HG02885 (cell line): Measurements from ENCODE around the gene MLPH.

ENCODE experiments used
- ATAC-seq: cut with Tn5 transposase; IDR thresholded peaks from one replicate; pipeline ENCODE4 v1.9.1; 2021; ENCODE audit warnings: mild to moderate bottlenecking; ENCODE audit not compliant: unreplicated experiment, poor library complexity

The MLPH gene

DNA sequence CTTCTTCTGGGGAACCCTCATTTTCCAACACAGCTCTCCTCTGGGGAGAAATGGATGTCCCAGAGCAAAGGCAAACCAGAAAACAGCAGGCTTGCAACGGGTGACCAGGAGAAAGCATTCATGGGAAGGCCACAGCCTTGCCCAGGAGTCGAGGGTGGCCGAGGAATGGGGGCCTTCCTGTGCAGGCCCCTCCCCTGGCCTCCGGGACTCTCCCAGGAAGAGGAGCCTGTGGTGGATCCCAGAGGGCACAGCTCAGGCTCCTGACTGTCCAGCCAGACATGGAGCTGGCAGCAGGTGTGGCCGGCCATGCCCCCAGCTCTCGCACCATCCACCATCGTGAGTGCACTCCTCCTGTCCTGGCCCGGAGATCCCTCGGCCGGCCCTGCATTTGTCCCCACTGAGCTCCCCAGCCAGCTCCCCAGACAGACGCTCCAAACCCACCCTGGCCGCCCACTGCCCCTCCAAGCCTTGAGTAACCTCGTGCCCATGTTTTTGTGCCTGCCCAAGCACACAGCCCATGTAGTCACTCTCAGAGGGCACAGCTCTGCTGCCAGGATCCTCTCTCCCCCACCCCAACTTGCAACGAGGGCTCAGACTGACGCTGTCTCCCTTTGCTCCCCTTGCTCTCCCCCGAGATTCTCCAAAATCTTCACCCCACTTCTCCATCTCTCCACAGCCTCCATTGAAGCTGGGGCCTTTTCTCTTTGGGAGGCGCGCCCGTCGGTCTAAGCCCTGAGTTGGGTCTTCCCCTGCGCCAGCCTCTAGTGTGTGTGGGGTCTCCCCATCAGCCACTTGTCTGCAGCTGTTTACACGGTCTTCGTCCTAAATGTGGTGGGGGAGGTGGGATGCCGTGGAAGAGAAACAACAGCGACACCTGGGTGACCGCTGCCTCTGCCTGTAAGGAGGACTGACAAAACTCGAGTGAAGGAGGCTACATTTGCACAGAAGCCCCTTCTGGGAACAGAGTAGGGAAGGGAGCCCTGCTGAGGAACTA lies 89.1 kb downstream of the MLPH start:
- no peak for ATAC-seq

DNA sequence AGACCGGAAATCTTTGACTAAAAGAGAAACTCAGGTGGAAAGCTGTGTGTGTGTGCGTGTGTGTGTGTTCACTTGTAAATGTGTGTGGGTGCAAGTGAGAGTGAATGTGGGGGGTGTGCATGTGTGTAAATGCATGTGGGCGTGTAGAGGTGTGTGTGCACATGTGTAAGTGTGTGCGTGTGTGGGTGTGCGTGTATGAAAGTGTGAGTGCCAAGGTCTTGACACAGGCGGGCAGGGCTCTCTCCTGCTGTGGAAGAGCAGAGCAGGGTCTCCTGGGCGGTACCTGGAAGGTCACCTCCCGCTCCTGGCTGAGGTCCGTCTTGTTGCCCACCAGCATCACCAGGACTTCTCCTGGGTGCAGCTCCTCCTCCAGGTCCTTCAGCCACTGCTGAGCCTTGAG lies 89.9 kb downstream of the MLPH start:
- no peak for ATAC-seq

DNA sequence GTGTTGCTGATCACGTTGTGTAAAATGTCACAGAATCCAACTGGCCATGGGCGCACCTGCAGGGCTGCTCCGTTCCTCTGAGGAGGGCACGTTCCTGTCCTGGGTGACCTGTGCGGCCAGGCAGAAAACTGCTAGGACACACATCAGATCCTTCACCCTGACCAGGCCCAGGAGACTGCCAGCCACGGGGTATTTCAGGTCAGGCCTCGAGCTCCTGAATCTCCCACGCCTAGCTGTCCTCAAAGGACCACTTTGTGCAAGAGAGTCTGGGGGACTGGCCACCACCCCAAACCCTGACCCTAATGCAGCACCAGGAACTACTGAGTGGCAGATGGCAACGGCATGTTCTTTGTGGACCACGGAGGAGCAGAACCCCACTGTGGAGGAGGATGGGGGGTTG lies 90.4 kb downstream of the MLPH start:
- no peak for ATAC-seq

DNA sequence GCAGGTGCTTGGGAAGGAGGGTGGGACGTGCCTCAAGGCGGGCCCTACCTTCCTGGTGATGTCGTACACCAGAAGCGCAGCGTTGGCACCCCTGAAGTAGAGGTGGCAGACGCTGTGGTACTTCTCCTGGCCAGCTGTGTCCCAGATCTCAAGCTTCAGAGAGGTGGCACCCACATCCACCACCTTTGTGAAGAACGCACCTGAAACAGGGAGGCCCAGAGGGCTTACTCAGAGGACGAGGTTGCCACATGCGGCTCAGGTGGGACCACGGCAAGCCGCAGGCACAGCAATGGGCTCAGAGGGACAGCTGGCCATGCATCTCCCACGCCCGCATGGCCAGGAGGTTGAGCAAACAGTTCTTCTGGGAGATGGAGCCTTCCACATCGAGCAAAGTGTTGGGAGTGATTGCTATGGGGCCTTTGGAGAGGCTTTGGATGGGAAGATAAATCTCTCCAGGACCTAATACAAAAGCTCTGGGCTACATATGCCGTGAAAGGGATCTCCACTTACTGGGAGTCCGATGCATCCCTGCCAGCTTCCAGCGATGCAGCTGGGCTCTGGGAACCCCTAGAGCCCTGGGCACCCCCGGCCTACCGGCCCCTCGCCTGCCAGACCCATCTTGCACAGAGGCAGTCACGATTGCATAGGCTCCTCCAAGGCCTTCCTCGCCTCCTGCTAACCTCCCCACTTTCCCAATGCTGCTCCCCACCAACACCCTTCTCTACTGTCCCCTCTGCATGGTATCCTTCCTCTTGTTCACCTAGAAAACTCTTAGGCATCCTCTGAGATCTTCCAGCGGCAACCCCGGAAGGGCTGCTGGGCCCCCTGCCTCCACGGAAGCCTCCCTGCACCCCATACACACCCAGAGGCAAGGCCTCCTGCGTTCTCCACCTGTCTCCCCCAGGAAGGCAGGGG lies 91.2 kb downstream of the MLPH start:
- no peak for ATAC-seq

DNA sequence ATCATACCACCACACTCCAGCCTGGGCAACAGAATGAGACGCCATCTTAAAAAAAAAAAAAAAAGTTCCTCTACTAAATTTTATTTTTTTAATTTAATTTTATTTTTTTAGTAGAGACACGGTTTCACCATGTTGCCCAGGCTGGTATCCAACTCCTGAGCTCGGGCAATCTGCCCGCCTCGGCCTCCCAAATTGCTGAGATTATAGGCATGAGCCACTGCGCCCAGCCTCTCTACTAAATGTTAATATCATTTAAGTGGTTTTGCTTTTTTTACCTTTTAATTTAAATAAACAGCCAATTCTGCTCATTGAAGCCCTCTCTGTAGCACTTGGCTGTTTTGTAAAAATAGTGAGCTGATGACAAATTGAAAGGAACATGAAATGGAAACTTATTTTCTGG lies 94.3 kb downstream of the MLPH start:
- no peak for ATAC-seq

DNA sequence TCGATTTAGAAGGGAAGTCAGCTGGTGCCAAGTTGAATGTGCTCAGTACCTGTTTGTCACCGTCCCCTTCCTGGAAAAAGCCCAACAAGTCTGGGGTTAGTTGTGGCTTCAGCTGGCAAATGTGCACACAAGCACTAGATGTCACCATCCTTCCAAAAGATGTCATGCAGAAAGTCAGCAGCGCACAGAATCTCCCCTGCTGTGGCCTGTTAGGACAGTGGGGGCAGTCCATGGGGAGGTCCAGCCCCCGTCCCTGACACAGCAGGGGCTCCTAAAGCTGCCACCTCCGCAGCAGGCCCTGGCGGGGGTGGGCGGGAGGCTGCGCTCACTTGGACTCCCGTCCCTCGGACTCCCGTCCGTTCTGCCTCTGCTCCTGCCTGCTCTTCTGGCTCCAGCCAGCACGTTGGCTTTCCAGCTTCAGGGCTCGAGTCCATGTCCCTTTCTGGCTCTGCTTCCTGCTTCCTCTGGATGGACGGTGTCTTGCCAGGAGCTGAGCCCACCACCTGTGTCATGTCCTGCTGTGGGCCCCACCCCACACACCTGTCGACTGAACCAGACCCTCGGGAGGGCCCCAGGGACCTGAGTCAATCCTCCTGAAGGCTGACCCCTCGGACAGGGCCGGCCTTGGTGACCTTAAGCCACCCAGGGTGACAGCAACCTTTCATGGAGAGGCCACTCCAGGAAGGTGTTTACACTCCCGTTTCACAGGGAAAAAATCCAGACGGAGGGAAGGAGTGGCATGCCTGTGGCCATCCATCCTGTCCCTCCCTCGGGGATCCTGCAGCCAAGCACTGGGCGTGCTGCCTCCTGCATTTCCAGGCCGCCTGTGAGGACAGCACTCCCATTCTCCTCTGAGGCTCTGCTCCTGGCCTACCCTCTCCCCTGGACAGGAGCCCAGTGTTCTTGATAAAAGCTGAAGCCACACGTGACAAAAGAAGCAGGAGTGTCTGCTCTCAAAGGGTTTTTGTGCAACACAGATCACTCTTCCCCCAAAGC lies 95.0 kb downstream of the MLPH start:
- ATAC-seq, result no peak

DNA sequence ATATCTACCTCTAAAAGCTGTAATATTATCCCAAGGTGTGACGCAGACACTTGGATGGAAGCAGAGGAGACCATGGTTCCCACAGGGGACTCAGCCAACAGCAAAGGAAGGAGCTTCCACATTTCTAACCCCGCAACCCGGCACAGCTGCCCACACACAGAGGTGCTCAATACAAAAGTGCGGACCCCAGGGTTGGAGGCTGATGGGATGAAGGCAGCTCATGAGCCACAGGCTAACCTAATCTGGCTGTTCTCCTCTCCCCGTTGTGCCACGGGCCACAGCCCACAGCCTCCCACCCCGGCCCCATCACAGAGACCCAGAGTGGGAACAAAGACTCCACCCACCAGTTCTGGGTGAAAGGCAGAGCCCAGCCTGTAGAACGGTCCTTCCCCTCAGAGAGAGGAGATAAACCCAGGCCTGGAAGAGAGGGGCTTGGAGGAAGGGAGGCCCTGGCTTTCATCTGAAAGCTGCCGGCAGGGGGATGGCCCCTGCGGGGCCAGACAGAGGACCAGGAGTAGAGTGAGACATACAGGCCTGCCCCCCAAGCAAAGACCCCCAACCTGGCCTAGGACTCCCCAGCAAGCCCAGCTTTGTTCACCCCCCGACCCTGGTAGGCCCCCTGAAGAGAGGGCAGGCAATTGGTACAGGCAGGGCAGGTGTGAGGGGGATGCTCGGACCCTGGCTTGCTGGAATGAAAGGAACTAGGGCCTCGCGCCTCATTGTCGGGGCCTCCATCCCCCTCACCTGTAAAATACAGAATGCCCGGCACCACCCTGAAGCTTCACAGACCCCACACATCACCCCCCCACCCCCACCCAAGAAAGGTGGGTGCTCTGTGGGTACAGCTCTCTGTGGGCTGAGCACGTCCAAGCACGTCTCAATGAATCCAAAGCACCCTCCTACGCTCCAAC lies 96.6 kb downstream of the MLPH start:
- no peak for ATAC-seq

DNA sequence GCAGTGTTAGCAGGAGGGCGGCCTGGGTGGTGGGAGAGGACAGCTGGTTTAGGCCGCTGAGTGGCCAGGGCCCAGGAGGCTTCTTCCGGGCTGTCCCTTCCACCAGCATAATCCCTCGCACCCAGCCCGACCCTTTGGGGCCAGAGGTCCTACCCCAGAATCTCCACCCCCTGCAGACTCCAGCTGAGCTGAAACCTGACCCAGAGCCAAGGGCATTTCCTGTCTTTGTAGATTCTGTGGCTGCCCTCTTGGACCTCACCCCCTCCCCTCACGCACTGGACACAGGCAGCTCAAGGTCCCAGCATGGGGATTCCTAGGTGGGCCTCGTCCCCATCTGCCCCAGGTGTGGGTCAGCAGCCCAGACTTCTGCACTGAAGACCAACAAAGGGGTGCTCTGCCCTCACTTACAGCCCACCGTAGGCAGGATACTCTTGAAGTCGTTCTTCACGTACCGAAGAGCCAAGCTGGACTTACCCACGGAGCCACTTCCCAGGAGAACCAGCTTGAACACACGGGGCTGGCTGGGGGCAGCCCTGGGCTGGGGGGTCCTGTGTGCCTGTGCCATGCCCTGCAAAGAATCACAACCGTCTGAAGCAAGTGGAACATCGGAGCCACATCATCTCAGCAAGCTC lies 98.7 kb downstream of the MLPH start:
- ATAC-seq, result no peak

DNA sequence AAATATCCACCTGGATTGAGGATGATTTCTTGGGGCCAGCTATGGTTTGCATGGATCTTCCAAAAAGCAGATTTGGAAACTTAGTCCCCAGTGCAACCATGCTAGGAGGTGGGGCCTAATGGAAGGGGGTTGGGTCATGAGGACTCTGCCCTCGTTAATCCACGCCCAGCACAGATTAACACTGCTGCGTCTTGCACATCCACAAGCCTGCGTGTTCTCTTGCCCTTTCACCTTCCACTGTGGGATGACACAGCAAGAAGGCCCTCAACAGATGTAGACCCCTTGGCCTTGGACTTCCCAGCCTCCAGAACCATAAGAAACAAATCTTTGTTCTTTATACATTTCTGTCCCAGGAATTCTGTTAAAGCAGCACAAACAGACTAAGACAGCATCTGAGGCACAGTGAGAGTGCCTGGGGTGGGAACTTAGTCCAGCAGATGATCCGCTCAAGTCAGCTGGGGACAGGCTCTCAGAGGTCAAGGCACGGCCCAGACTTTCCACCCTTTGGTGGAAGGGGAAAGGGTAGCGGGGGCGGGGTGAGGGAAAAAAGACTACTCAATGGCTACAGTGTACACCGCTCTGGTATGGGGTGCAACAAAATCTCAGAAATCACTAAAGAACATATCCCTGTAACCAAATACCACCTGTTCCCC lies 101.1 kb downstream of the MLPH start:
- ATAC-seq, result no peak

DNA sequence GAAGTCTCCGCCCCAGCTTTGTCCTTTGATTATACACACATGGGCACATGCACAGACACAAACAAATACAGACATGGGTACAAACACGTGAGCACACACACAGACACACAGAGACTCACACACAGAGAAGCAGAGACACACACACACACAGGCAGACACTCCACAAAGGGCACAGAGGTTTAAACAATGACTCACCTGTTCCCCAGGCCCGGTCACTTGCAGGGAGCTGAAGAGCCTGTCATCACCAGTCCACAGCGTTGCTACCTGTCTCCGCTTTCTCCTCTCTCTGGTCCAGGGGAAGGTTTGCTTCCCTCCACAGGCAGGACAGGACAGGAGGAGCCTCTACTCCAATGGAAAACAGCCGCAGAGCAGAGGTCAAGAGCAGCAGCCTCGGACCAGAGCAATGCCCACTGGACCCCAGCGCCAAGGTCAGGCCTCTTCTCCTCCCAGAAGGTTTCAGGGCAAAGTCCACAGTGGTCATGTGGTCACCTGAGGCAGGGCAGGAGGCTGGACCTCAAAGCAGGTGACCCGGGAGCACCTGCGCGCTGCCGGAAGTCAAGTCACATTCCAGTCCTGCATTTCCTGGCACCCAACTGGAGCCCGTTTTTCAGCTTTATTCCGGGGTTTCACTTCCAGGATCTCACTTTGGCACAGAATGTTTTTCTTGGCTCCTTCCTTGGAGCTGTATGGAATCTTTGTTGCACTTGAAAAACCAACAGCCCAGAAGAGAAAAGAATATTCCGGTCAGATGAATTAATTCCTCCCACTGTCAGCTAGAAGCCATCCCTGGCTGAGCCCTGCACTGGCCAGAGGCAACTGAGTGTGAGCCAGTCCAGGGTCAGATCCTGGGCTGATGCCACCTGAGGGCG lies 103.5 kb downstream of the MLPH start, which contains the start of gene RAB17:
TSS of gene RAB17 (minus strand) at position 463 of the 869 bp plus-strand sequence. CDS start 4,580 bp downstream, outside the sequence.
- ATAC-seq, result no peak

DNA sequence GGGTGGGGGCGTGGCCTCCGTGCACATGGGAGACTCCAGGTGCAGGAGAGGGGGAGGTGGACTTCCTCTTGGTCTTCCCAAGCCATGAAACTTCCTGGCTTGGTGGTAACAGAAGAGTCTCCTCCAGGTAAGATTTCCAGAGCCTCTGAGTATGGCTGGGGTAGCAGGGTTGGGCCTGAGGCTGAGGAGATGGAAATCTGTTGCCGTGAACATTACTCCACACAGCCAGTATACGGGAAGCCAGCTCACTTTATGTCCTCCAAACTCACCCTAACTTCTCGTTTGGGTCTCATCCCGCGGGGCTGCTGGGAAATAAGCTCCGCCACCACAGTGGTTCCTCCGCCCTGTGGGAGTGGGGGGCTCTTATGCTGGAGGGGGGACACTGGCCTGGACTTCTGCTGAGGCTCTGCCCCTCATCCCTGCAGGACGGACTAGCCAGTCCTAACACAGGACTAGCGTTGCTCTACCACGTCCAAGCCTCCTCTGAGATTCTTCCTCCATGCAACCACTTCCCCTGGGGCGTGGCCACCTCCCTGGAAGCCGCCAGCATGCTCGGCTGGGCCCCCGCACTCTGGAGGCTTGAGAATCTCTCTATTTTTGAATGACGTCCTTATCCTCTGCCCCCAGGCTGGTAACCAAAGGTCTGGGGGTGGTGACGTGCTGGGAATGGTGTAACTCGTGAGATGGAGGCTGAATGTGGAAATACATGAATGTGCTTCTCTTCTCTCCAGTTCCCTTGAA lies 104.3 kb downstream of the MLPH start:
- ATAC-seq, result no peak

DNA sequence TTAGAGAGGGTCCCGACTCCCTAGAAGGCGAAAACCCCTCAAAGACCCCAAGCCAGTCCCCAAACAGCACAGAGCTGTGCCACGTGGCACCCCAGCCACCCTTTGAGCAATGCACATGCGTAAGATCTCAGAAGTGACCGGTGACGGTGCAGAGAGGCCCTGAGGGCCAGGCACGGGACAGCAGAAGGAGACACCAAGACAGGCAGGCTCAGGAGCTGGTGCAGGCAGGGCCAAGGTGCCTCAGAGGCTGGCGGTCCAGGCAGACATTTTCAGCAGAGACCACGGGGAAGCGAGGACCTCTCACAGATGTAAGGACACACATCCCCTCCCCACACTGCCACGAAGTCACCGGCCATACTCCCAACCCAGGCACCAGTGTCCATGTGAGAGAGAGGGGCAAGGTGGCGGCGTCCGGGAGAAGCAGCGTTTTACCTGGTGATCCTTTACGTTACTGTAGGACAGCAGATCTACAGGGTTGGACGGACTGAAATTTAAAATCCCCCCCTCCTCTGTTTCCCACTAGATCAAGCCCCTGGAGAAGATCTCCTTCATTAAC lies 105.5 kb downstream of the MLPH start:
- no peak for ATAC-seq

DNA sequence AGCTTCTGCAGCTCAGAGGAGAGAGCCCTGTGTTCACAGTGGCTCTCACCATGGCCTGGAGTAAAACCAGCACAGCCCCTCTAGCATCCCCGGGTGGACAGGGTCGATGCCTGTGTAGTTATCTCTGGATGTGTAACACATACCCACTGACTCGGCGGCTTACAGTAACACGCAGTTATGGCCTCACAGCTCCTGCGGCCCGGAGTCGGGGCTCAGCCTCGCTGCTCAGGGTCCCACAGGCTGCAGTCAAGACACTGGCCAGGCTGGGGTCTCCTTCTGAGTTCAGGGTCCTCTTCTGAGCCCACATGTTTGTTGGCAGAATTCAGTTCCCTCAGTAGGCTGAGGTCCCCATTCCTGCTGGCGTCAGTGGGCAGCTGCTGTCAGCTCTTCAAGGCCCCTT lies 106.0 kb downstream of the MLPH start:
- no peak for ATAC-seq

DNA sequence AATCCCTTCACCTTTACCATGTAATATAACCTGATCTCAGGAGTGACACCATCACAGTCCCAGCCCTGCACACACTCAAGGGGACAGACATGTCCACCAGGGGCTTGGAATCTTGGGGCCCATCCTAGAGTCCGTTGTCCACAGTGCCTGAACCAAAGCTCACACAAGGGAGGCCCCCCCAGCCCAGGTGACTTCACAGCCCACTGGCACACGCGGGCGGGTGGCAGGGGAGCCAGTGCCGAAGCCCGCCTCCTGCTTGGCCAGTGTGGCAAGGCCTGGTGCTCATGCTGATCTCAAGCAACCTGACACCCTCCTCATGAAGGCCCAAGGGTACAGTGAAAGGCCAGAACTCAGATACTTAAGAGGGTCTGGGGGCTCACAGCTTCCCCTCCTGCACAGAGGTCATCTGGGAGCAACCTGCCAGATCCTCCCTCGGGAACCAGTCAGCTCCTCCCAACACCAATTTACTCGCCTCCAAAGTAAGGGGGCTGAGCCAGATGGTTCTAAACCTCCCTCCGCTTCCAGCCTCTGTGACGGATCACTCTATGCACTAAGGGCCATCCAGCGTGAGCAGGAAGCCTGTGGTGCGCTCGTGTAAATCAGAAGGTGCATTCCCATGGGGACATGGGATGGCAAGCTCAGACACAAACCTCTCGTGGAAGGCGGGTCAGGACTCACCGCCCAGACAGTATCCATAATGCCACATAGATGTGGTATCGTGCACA lies 106.7 kb downstream of the MLPH start:
- ATAC-seq, result no peak

DNA sequence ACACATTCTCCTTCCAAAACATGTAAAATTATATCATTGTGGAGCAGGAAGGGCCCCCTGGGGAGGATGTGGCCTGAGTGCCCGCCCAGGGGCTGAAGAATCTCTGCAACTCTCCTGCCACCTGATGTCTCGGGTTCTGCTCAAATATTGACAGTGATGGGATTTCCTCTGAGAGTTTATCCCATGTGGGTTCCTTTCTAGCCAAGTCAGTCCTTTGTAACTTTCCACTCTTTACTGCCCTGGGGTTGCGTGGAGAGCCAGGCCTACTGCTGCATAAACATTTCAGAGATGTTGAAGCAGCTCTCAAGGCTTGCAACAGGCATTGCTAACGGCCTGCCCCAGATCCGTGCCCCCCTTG lies 107.4 kb downstream of the MLPH start:
- ATAC-seq, result no peak
